BJ (cell line): Measurements from ENCODE around the gene DBNDD1. TPM values are rescaled to one million over a fixed set of nuclear protein-coding genes. Genes with fewer than 3 reads are reported as not detected.

Source experiments
- CTCF ChIA-PET: fragments of 350-600 bp; formaldehyde crosslinking; extraction: SDS; loops from one replicate; lab custom pipeline; 2021; ENCODE audit warnings: antibody characterized with exemption, inconsistent platforms; lab: Yijun Ruan, JAX
- POLR2A ChIA-PET: fragments of 300-600 bp; sonication (Branson Sonifier 250); formaldehyde crosslinking; extraction: SDS; loops from one replicate; lab custom pipeline; 2021; ENCODE audit warnings: antibody characterized with exemption; lab: Charles Lee
- DNase-seq: peaks from one replicate; pipeline ENCODE4 v3.0.0-alpha.2; 2011; ENCODE audit warnings: low read depth
- H3K27me3 ChIP-seq: 2 replicates; pipeline ENCODE4 v1.6.0; 2011; ENCODE audit warnings: low read length; ENCODE audit not compliant: control insufficient read depth, insufficient read depth
- H3K36me3 ChIP-seq: 2 replicates; pipeline ENCODE4 v1.5.1; 2011; ENCODE audit warnings: low read length; ENCODE audit not compliant: control insufficient read depth, insufficient read depth
- H3K4me3 ChIP-seq: 2 replicates; pipeline ENCODE4 v1.5.1; 2011; ENCODE audit warnings: low read depth, mild to moderate bottlenecking, control low read depth, low read length
- CTCF ChIP-seq: IDR thresholded peaks from 2 replicates; pipeline ENCODE4 v1.5.1; 2011; ENCODE audit warnings: low read depth, mild to moderate bottlenecking, control low read depth, inconsistent platforms, low read length, moderate library complexity; ENCODE audit not compliant: insufficient read depth
- polyA plus RNA-seq: library from polyadenylated mRNA; depleted of rRNA; stranded (reverse); fragments of >200 nt; gene quantifications from 2 replicates; pipeline ENCODE4 v1.2.3, GENCODE V29; 2011

Gene DBNDD1
- polyA plus RNA-seq, 1 experiment: 4.6 TPM

GRCh38 chr16:90004577-90004976, 14.7 kb downstream of the DBNDD1 start:
- Histone ChIP-seq H3K4me3 (no peak overlapping the region), H3K27me3 (no peaks in the 10 kb centered on the region), H3K36me3 (peaks cover 5% of the 10 kb centered on the region)
- ChIA-PET POLR2A (no interaction called here), CTCF (interaction anchor here (1.2 to 1.3 kb wide), 2 partner anchors 14 to 16 kb away, joined by 3 read pairs; partner anchors contain the start of gene DBNDD1)
- DNase-seq: no peak
- TF ChIP-seq CTCF: no peak

- no peak for DNase-seq
- Histone ChIP-seq H3K27me3 (no peaks in the 10 kb centered on the region), H3K4me3 (no peak overlapping the region), H3K36me3 (peaks cover 6% of the 10 kb centered on the region)
- TF ChIP-seq CTCF: no peak
- ChIA-PET CTCF (no interaction called here), POLR2A (no interaction called here)
Measured at GRCh38 chr16:90002759-90003158, 16.5 kb downstream of the DBNDD1 start.

- Histone ChIP-seq H3K36me3 (peaks cover 6% of the 10 kb centered on the region), H3K4me3 (no peak overlapping the region), H3K27me3 (no peaks in the 10 kb centered on the region)
- ChIA-PET CTCF (no interaction called here), POLR2A (no interaction called here)
- TF ChIP-seq CTCF: no peak
- no peak for DNase-seq
Measured at GRCh38 chr16:90001761-90002503, 17.3 kb downstream of the DBNDD1 start.

- DNase-seq: no peak
- CTCF ChIA-PET: interaction anchor here (0.7 to 1.2 kb wide), 2 partner anchors 12 to 18 kb away, joined by 3 to 4 read pairs; partner anchors contain the start of gene DBNDD1
Measured at GRCh38 chr16:90000733-90001427, 18.4 kb downstream of the DBNDD1 start.

More at GRCh38 chr16:90000733-90001427, 18.4 kb downstream of the DBNDD1 start:
- no peak for TF ChIP-seq CTCF
- Histone ChIP-seq H3K36me3 (peaks cover 6% of the 10 kb centered on the region), H3K4me3 (no peak overlapping the region), H3K27me3 (no peaks in the 10 kb centered on the region)
- POLR2A ChIA-PET: no interaction called here
